KMS-11 (cell line): ENCODE results near the gene XRCC4.

ENCODE experiments used
- H2AFZ ChIP-seq: fragments of 200-600 bp; sonication (generic); 2 replicates; pipeline ENCODE4 v1.6.1; 2016; ENCODE audit warnings: antibody characterized with exemption, mixed run types, low read depth
- H3K27ac ChIP-seq: fragments of 200-600 bp; sonication (generic); 2 replicates; pipeline ENCODE4 v1.6.1; 2016; ENCODE audit warnings: mild to moderate bottlenecking, mixed run types
- H3K27me3 ChIP-seq: fragments of 200-600 bp; sonication (generic); 2 replicates; pipeline ENCODE4 v1.6.1; 2017; ENCODE audit warnings: mild to moderate bottlenecking, low read depth, mixed run types, moderate library complexity; ENCODE audit not compliant: insufficient read depth
- H3K36me3 ChIP-seq: fragments of 200-600 bp; sonication (generic); 2 replicates; pipeline ENCODE4 v1.6.1; 2017; ENCODE audit warnings: mild to moderate bottlenecking, mixed run types; ENCODE audit not compliant: insufficient read depth
- H3K4me1 ChIP-seq: fragments of 200-600 bp; sonication (generic); 2 replicates; pipeline ENCODE4 v1.6.1; 2016; ENCODE audit warnings: mild to moderate bottlenecking, low read depth, mixed run types; ENCODE audit not compliant: poor library complexity, severe bottlenecking
- H3K4me2 ChIP-seq: fragments of 200-600 bp; sonication (generic); 2 replicates; pipeline ENCODE4 v1.7.0; 2016; ENCODE audit warnings: mild to moderate bottlenecking, mixed run types
- H3K4me3 ChIP-seq: fragments of 200-600 bp; sonication (generic); IDR thresholded peaks from 2 replicates; pipeline ENCODE4 v1.6.1; 2017; ENCODE audit warnings: low read depth, low read length, mixed read lengths; ENCODE audit not compliant: insufficient read depth
- H3K79me2 ChIP-seq: fragments of 200-600 bp; sonication (generic); 2 replicates; pipeline ENCODE4 v1.6.1; 2016; ENCODE audit warnings: low read depth, mixed run types; ENCODE audit not compliant: insufficient read depth
- H3K9ac ChIP-seq: fragments of 200-600 bp; sonication (generic); 2 replicates; pipeline ENCODE4 v1.6.1; 2016; ENCODE audit warnings: mild to moderate bottlenecking, mixed run types
- H4K20me1 ChIP-seq: fragments of 200-600 bp; sonication (generic); 2 replicates; pipeline ENCODE4 v1.6.1; 2016; ENCODE audit warnings: mild to moderate bottlenecking, mixed run types; ENCODE audit not compliant: insufficient read depth
- CTCF ChIP-seq: fragments of 200-600 bp; sonication (generic); conservative IDR thresholded peaks from 2 replicates; pipeline ENCODE4 v1.6.1; 2017; ENCODE audit warnings: low read depth, mild to moderate bottlenecking, antibody characterized with exemption, low read length, moderate library complexity, mixed read lengths

Gene XRCC4

GRCh38 chr5:83277953-83278352, 200.6 kb downstream of the XRCC4 start:
- Histone ChIP-seq H3K79me2 (no peaks in the 10 kb centered on the region), H3K9ac (no peak overlapping the region), H3K27me3 (no peaks in the 10 kb centered on the region), H4K20me1 (no peaks in the 10 kb centered on the region), H2AFZ (no peak overlapping the region), H3K4me2 (no peak overlapping the region), H3K27ac (no peak overlapping the region), H3K4me1 (no peaks in the 10 kb centered on the region), H3K4me3 (no peak overlapping the region), H3K36me3 (no peaks in the 10 kb centered on the region)
- no peak for TF ChIP-seq CTCF

GRCh38 chr5:83281176-83281575, 203.8 kb downstream of the XRCC4 start:
- Histone ChIP-seq H3K9ac (no peak overlapping the region), H3K4me2 (no peak overlapping the region), H3K4me1 (peaks cover 7% of the 10 kb centered on the region), H3K4me3 (no peak overlapping the region), H3K36me3 (no peaks in the 10 kb centered on the region), H3K79me2 (no peaks in the 10 kb centered on the region), H3K27me3 (no peaks in the 10 kb centered on the region), H3K27ac (no peak overlapping the region), H2AFZ (no peak overlapping the region), H4K20me1 (no peaks in the 10 kb centered on the region)
- no peak for TF ChIP-seq CTCF

- H3K4me1 ChIP-seq, result peaks cover 10% of the 10 kb centered on the region
- no peaks in the 10 kb centered on the region for H3K36me3 ChIP-seq
- no peaks in the 10 kb centered on the region for H3K27me3 ChIP-seq
- TF ChIP-seq CTCF, result no peak
- H3K9ac ChIP-seq, result no peak overlapping the region
- no peak overlapping the region for H3K4me2 ChIP-seq
- no peak overlapping the region for H3K27ac ChIP-seq
- no peaks in the 10 kb centered on the region for H4K20me1 ChIP-seq
- no peak overlapping the region for H2AFZ ChIP-seq
- H3K4me3 ChIP-seq, result no peak overlapping the region
- no peaks in the 10 kb centered on the region for H3K79me2 ChIP-seq
Observed at GRCh38 chr5:83281658-83282057, 204.3 kb downstream of the XRCC4 start.

- Histone ChIP-seq H3K4me2 (no peak overlapping the region), H3K79me2 (no peaks in the 10 kb centered on the region), H3K4me1 (peaks cover 29% of the 10 kb centered on the region), H3K27me3 (no peaks in the 10 kb centered on the region), H3K4me3 (no peak overlapping the region), H4K20me1 (no peaks in the 10 kb centered on the region), H3K27ac (no peak overlapping the region), H3K9ac (no peak overlapping the region), H3K36me3 (no peaks in the 10 kb centered on the region), H2AFZ (no peak overlapping the region)
- TF ChIP-seq CTCF, result no peak
Observed at GRCh38 chr5:83283761-83284160, 206.4 kb downstream of the XRCC4 start.
